Lower leg skin (tissue), 3 donors: ENCODE measurements around the gene RNF212.

ENCODE experiments used
- POLR2A ChIP-seq, 2 donors: fragments of 450-650 bp; IDR thresholded peaks; one replicate each; pipeline ENCODE4 v1.6.1; 2016 to 2017; ENCODE audit warnings: antibody characterized with exemption in 2 of 2, mild to moderate bottlenecking in 1 of 2, moderate library complexity in 1 of 2
- TF ChIP-seq, protein P1 (sequence below), 3 donors: fragments of 450-650 bp; IDR thresholded peaks; one replicate each; pipeline ENCODE4 v1.5.1; 2016; ENCODE audit warnings: antibody characterized with exemption in 3 of 3, mild to moderate bottlenecking in 3 of 3, moderate library complexity in 2 of 3

DNA sequence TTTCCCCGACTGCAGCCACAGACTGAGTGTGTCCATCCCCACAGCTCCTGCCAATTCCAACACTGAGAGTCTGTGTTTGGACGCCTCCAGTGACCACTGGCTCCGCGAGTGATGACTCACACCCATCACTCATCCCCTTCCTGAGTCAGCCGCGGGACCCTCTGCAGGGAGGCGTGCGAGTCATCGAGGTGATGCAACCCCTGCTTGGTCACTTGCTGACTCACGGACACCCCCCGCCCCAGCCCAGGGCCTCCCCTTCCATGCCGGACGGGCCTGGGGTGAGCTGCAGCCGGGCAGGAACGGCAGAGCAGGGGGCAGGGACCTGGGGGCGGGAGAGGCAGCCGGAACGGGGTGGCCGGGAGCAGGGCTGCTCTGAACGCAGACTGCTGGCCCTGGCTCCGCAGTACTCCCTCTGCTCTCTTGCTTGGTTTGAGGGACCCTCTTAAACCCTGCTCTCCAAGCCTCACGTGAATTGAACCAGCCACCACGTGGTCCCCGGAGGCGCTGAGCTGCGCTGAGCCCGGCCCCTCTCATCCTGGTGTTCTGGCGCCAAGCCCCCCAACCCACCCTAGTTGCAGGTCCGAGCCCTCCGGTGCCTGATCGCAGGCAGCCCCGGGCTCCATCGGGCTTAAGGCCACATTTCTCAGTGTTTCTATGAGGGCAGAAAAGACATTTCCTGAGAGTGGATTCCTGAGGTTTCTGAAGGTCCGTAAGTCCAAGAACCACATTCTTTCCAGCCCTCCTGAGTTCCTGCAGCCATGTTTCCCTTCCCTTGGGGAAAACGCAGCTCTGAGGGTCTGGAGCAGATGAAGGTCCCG lies 69.5 kb downstream of the RNF212 start:
- TF ChIP-seq POLR2A (IDR thresholded peaks at IDR 0.05), result no peak
- TF ChIP-seq, protein P1, sequence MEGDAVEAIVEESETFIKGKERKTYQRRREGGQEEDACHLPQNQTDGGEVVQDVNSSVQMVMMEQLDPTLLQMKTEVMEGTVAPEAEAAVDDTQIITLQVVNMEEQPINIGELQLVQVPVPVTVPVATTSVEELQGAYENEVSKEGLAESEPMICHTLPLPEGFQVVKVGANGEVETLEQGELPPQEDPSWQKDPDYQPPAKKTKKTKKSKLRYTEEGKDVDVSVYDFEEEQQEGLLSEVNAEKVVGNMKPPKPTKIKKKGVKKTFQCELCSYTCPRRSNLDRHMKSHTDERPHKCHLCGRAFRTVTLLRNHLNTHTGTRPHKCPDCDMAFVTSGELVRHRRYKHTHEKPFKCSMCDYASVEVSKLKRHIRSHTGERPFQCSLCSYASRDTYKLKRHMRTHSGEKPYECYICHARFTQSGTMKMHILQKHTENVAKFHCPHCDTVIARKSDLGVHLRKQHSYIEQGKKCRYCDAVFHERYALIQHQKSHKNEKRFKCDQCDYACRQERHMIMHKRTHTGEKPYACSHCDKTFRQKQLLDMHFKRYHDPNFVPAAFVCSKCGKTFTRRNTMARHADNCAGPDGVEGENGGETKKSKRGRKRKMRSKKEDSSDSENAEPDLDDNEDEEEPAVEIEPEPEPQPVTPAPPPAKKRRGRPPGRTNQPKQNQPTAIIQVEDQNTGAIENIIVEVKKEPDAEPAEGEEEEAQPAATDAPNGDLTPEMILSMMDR (IDR thresholded peaks at IDR 0.05), result no peak
